Fibroblast of the aortic adventitia (primary cell): ENCODE measurements around the gene TMEM63B. TPM values are rescaled to one million over a fixed set of nuclear protein-coding genes. Genes with fewer than 3 reads are reported as not detected.

Source experiments
- DNase-seq: peaks from one replicate; pipeline ENCODE4 v3.0.0-alpha.2; 2010; ENCODE audit warnings: low read depth
- H3K4me3 ChIP-seq: 2 replicates; pipeline ENCODE4 v1.5.1; 2011; ENCODE audit warnings: low read depth, mild to moderate bottlenecking, control low read depth, low read length, moderate library complexity
- total RNA-seq: library from RNA; depleted of rRNA; stranded (reverse); fragments of >200 nt; gene quantifications from 2 replicates; pipeline ENCODE4 v1.2.3, GENCODE V29; 2012; ENCODE audit warnings: low replicate concordance
- TF ChIP-seq, protein P1 (sequence below): IDR thresholded peaks from 2 replicates; pipeline ENCODE4 v1.5.1; 2011; ENCODE audit warnings: mild to moderate bottlenecking, low read length, control low read depth, inconsistent platforms; ENCODE audit not compliant: insufficient read depth

The TMEM63B gene
- 7.2 and 20.7 TPM in 2 replicates for total RNA-seq

DNA sequence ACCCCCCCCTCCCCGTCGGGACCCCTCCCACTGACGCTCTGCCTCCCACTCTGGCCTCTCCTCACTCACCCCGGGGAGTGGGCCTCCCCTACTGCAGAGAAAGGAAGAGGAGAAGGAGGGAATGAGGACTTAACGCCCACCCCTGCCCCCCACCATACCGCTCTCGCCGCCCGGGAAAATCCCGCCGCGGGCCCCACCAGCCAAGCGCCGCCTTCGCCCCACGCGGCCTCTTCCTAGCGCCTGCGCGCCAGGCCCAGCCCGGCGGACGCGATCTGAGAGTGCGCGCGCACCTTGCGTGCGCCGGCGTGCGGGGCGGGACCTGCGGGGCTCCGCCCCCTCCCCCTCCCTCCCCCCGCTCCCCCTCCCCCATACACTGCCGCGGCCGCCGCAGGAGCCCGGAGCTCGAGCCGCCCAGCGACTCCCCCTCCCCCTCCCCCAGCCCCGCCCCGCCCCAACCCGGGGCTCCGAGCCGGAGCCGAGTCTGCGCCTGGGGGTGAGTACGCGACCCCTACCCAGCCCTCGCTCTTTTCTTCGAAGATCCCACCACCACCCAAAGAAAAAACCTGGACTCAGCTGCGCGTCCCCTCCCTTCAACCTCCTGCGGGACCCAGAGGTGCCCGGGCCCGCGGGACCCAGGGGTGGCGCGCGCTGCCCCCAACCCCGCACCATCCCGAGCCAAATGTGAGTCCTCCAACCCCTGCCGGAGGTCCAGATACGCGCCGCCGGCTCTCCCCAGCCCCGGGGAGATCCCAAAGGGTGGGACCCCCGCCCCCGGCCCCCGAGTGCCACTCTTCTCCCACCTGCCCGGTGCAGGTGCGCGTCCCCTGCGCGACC is at the start of gene TMEM63B, which contains the start of gene MRPL14:
TSS of gene TMEM63B (plus strand) at position 369 of the 834 bp plus-strand sequence. CDS start 7,031 bp downstream, outside the sequence.
TSS of gene MRPL14 (minus strand) at position 267 of the 834 bp plus-strand sequence. CDS start 10,841 bp downstream, outside the sequence.
- H3K4me3 ChIP-seq: peak within 1 kb of the TSS; percentile 85
- peak; percentile 86 for DNase-seq
- TF ChIP-seq, protein P1, sequence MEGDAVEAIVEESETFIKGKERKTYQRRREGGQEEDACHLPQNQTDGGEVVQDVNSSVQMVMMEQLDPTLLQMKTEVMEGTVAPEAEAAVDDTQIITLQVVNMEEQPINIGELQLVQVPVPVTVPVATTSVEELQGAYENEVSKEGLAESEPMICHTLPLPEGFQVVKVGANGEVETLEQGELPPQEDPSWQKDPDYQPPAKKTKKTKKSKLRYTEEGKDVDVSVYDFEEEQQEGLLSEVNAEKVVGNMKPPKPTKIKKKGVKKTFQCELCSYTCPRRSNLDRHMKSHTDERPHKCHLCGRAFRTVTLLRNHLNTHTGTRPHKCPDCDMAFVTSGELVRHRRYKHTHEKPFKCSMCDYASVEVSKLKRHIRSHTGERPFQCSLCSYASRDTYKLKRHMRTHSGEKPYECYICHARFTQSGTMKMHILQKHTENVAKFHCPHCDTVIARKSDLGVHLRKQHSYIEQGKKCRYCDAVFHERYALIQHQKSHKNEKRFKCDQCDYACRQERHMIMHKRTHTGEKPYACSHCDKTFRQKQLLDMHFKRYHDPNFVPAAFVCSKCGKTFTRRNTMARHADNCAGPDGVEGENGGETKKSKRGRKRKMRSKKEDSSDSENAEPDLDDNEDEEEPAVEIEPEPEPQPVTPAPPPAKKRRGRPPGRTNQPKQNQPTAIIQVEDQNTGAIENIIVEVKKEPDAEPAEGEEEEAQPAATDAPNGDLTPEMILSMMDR: no peak

DNA sequence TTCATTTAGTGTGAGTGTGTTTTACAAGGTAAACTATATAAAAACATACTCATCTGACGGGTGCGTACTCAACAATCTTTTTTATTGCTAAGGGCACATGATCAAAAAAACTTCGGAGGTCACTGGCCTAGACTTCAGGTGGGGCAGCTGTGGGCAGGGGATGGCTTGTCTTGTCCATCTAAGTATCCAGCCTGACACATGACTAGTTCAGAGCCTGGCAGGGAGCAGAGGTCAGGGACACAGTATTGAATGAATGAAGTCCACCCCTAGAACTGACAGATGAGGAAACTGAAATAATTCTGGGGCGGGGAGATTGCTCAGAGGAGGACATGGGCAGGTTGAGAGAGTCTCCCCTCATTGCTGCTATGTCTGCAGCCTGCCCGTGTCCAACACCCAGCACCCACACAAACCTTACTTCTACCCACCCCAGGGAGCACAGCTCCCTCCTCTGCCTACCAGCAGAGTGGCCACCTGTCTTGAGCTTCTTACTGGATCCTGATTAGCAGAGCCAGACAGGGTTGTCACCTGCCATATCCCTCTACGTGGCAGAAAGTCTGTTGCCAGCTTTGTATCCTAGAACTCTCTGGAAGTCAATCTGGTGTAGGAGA is 49.0 kb upstream of the TMEM63B start:
- TF ChIP-seq, protein P1: no peak
- no peak overlapping the region for H3K4me3 ChIP-seq
- DNase-seq: no peak

DNA sequence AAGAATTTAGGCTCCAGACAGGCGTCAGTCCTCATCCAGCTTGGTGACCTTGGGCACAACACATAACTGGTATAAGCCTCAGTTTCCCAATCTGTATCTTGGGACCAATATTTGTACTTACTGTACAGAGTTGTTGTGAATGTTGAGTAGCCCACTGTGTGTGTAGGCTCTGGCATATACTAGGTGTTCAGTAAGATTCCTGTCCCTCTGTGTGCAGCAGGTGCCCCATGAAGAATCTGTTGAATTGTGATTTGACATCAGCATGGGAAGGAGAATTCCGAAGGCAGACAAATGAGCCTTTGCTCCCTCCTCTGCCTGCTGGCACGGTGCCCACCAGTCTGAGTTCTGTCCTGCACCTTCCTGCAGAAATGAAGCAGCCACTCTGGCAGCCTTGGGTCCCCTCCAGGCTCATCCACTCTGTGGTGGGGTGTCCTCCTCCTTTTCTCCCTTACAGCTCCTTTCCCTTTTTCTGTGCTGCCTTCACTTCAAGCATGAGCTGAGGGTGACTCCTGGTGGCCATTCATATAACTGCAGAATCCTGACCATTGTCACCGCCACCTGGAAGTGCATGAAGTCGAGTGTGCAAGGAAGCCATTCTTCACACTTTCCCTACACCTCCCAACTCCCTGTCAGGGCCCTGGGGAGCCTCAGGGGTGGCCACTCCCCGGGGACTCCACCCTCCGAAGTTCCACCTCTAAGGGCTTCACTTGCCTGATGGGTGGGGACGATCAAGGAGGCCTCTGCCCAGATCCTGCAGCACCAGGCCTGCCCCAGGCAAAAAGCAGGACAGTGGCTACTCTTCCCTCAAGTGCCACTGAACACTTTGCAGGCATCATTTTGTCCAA is 48.3 kb upstream of the TMEM63B start:
- peak; percentile 78 for DNase-seq
- TF ChIP-seq, protein P1: peak; percentile 87
- H3K4me3 ChIP-seq: no peak overlapping the region

DNA sequence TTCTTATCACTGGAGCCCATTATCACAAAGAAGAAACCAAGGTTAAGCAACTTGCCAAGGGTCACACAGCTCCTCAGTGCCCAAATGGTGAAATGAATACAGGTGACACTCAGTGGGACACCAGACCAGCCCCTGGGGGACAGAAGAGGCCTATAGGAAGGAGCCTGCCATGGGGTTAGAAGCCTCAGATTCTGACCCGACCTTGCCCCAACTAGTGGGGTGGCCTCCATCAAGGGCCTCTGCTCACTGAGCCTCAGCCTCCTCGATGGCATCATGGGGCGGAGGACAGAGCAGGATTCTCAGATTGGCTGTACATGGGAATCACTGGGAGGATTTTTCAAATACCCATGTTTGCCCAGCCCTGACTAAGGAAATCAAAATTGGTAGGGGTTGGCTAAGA is 47.7 kb upstream of the TMEM63B start:
- H3K4me3 ChIP-seq: no peak overlapping the region
- TF ChIP-seq, protein P1: no peak
- DNase-seq: no peak

DNA sequence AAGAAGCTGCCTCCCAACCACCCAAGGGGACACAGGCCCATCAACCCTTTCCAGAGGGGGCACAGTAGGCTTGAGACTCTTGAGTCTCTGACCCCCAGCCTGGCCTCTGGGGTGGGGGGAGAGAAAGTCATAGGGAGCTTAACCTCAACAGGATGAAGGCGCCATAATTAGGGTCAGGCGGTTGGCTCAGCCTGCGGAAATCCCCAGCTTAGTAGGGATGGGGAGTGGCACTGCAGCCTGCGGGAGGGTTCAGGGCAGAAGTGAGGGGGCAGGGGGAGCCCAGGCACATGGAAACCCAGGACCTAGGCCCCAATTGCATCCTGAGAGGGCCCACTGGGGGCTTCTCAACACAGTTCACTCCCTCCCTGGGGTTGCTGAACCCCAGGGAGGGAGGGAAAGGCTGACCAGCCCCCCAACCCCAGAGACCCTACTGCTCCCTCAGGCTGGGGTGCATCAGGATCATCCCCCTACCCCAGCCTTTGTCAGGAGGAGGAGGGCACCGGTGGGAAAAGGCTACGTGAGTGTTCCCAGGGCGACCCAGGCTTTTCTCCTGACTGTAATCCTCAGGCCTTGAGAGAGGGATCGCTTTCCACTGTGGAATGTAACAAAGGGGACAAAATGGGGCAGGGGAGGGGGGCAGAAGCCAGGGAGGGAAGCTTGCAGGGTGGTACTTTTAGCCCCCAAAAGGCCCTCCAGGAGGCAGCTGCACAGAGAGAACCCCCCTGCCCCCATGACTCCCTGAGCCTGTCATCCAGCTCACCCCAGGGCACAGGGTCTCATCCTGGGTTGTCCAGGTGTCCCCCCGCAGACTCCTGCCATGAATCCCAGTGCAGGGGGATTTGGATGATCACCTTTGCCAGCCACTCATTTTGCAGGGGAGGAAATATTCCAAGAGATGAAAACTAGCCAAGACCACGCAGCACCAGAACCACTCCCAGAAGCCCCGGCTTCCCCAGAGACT is 46.5 kb upstream of the TMEM63B start:
- no peak for DNase-seq
- H3K4me3 ChIP-seq: no peak overlapping the region
- TF ChIP-seq, protein P1: no peak

DNA sequence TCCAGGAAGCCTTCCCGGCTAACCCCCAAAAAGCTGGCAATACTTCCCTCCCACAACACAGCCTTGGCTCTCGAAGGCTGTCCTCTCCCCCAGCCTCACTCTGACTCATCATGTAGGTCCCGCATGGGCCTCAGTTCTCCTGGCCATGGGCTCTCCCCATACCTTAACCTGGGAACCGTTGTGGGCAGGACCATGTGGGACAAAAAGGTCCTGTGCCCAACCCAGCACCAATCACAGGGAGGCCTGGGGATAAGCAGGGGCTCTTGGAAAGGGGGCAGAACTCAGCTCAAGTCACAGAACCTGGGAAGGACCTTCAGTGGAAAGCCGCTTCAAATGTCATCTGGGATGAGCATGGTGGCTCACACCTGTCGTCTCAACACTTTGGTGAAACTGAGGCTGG is 45.6 kb upstream of the TMEM63B start:
- H3K4me3 ChIP-seq: no peak overlapping the region
- TF ChIP-seq, protein P1: no peak
- DNase-seq: no peak
